Thyroid gland (tissue), 4 donors: ENCODE results near the gene PCYOX1L. TPM values are rescaled to one million over a fixed set of nuclear protein-coding genes. Genes with fewer than 3 reads are reported as not detected.
A peak's percentile ranks its signal among the peaks of the same experiment; 100 is the strongest.

ENCODE experiments used
- DNase-seq, 2 donors: peaks; one replicate each; pipeline ENCODE4 v3.0.0-alpha.2; 2019
- H3K27ac ChIP-seq, 3 donors: fragments of 200-600 bp; sonication (generic); 1 replicate in 2 of 3; 2 replicates in 1 of 3; pipeline ENCODE4 v1.5.1; 2016 to 2019; ENCODE audit warnings: mild to moderate bottlenecking in 1 of 3, moderate library complexity in 1 of 3
- H3K27me3 ChIP-seq: fragments of 200-600 bp; sonication (generic); one replicate; pipeline ENCODE4 v1.5.1; 2019
- H3K36me3 ChIP-seq, 2 donors: fragments of 200-600 bp; sonication (generic); one replicate each; pipeline ENCODE4 v1.5.1; 2016 to 2019
- H3K4me1 ChIP-seq, 2 donors: fragments of 200-600 bp; sonication (generic); one replicate each; pipeline ENCODE4 v1.5.1; 2017 to 2019
- H3K4me3 ChIP-seq, 3 donors: fragments of 200-600 bp; sonication (generic); replicated peaks in 1 of 3; 1 replicate in 2 of 3; 2 replicates in 1 of 3; pipeline ENCODE4 v1.5.1; 2016; ENCODE audit warnings: mild to moderate bottlenecking in 1 of 3
- H3K9me3 ChIP-seq: fragments of 200-600 bp; sonication (generic); one replicate; pipeline ENCODE4 v1.5.1; 2017
- CTCF ChIP-seq, 6 experiments: fragments of 200-600 bp in 3 of 6; fragments of 450-650 bp in 3 of 6; sonication (generic) in 3 of 6; IDR thresholded peaks; one replicate each; pipeline ENCODE4 v1.5.1; 2016 to 2019; ENCODE audit warnings: antibody characterized with exemption in 6 of 6, mild to moderate bottlenecking in 2 of 6, inconsistent platforms in 1 of 6, moderate library complexity in 1 of 6
- POLR2A ChIP-seq, 2 donors: fragments of 450-650 bp; IDR thresholded peaks; one replicate each; pipeline ENCODE4 v1.6.1; 2017; ENCODE audit warnings: antibody characterized with exemption in 2 of 2, mild to moderate bottlenecking in 2 of 2, moderate library complexity in 1 of 2
- WGBS, 2 donors: methylation state at CpG; one replicate each; pipeline ENCODE4 v1.1.5; 2017; 5-methylcytosine and 5-hydroxymethylcytosine counted together
- intact Hi-C: fragments of 100-400 bp; cut with DNase I; formaldehyde crosslinking; loops from one replicate; pipeline ENCODE4 v1.15.1; 2023
- total RNA-seq, 4 donors: library from RNA; depleted of rRNA; stranded (reverse); fragments of >200 nt; gene quantifications; one replicate each; pipeline ENCODE4 v1.2.3, GENCODE V29; 2016

PCYOX1L gene
- total RNA-seq, 4 donors from 2014 or later = 1.8 to 4.4 (median 2.4) TPM

GRCh38 chr5:149405550-149406202, 47.8 kb downstream of the PCYOX1L start:
- Histone ChIP-seq H3K36me3 (no peaks in the 10 kb centered on the region), H3K27me3 (no peaks in the 10 kb centered on the region), H3K9me3 (no peaks in the 10 kb centered on the region), H3K27ac (peak overlapping the region; percentile 17 to 49 (median 28)), H3K4me1 (peaks cover 0 to 7% of the 10 kb centered on the region in 2 donors), H3K4me3 (no peak overlapping the region)
- WGBS, 2 donors = 84 to 89% methylated on average over 9 to 16 of the region's 16 CpGs
- no peak for TF ChIP-seq CTCF (IDR thresholded peaks at IDR 0.05)
- TF ChIP-seq POLR2A (IDR thresholded peaks at IDR 0.05) = no peak
- intact Hi-C loops = no loop called here
- no peak for DNase-seq

- Histone ChIP-seq H3K4me1 (peaks cover 0 to 7% of the 10 kb centered on the region in 2 donors), H3K9me3 (no peaks in the 10 kb centered on the region), H3K4me3 (peak overlapping the region in 1 of 3 donors; percentile 19), H3K36me3 (no peaks in the 10 kb centered on the region), H3K27ac (peak overlapping the region; percentile 28 to 63 (median 46)), H3K27me3 (no peaks in the 10 kb centered on the region)
- no peak for DNase-seq
- intact Hi-C loops = no loop called here
- 54 to 78% methylated on average over 9 of the region's 9 CpGs for WGBS, 2 donors
- TF ChIP-seq POLR2A (IDR thresholded peaks at IDR 0.05) = peak in 1 of 2 donors; percentile 21
- no peak for TF ChIP-seq CTCF (IDR thresholded peaks at IDR 0.05)
These were observed 48.5 kb downstream of the PCYOX1L start for GRCh38 chr5:149406203-149406978.

GRCh38 chr5:149406979-149407306, 49.1 kb downstream of the PCYOX1L start:
- TF ChIP-seq CTCF (IDR thresholded peaks at IDR 0.05) (no peak), POLR2A (IDR thresholded peaks at IDR 0.05) (no peak)
- Histone ChIP-seq H3K36me3 (no peaks in the 10 kb centered on the region), H3K4me1 (peaks cover 0 to 7% of the 10 kb centered on the region in 2 donors), H3K9me3 (no peaks in the 10 kb centered on the region), H3K4me3 (peak overlapping the region in 1 of 3 donors; percentile 19), H3K27ac (peak overlapping the region; percentile 14 to 63 (median 46)), H3K27me3 (no peaks in the 10 kb centered on the region)
- intact Hi-C loops = no loop called here
- DNase-seq = no peak
- WGBS, 2 donors = 70 to 71% methylated on average over 2 to 4 of the region's 4 CpGs

- WGBS, 2 donors = 73 to 78% methylated on average over 11 of the region's 11 CpGs
- Histone ChIP-seq H3K27me3 (no peaks in the 10 kb centered on the region), H3K36me3 (no peaks in the 10 kb centered on the region), H3K4me3 (peak overlapping the region in 1 of 3 donors; percentile 19), H3K9me3 (no peaks in the 10 kb centered on the region), H3K27ac (peak overlapping the region; percentile 14 to 63 (median 46)), H3K4me1 (peaks cover 0 to 7% of the 10 kb centered on the region in 2 donors)
- intact Hi-C loops = no loop called here
- TF ChIP-seq POLR2A (IDR thresholded peaks at IDR 0.05) = no peak
- no peak for TF ChIP-seq CTCF (IDR thresholded peaks at IDR 0.05)
- no peak for DNase-seq
These were observed 49.7 kb downstream of the PCYOX1L start for GRCh38 chr5:149407323-149408251.
